Nephron (organoid): ENCODE results near the gene EXPH5.
"Not testable (repeated sequence)": the region's sequence is repeated elsewhere in the genome, so short reads cannot be mapped to it uniquely, and the experiment has no call there.

ENCODE experiments used
- H3K27ac Mint-ChIP-seq, 3 experiments: 2 replicates each; pipeline ENCODE4 v1.8.0; 2020; ENCODE audit warnings: mixed read lengths in 3 of 3, mild to moderate bottlenecking in 2 of 3, moderate library complexity in 1 of 3
- H3K27me3 Mint-ChIP-seq: 2 replicates; pipeline ENCODE4 v1.8.0; 2021; ENCODE audit warnings: low read depth, mild to moderate bottlenecking, moderate library complexity, mixed read lengths
- H3K36me3 Mint-ChIP-seq: 2 replicates; pipeline ENCODE4 v1.8.0; 2020; ENCODE audit warnings: low read depth, mixed read lengths
- H3K4me1 Mint-ChIP-seq: 2 replicates; pipeline ENCODE4 v1.8.0; 2020; ENCODE audit warnings: mixed read lengths
- H3K4me3 Mint-ChIP-seq, 3 experiments: 2 replicates each; pipeline ENCODE4 v1.8.0; 2020; ENCODE audit warnings: mild to moderate bottlenecking in 3 of 3, mixed read lengths in 3 of 3, moderate library complexity in 2 of 3
- H3K9me3 Mint-ChIP-seq: 2 replicates; pipeline ENCODE4 v1.8.0; 2020; ENCODE audit warnings: mixed read lengths
- CTCF ChIP-seq, 3 experiments: fragments of 200-600 bp; sonication (generic); IDR thresholded peaks; one replicate each; pipeline ENCODE4 v1.5.0; 2021; ENCODE audit warnings: antibody characterized with exemption in 3 of 3; ENCODE audit not compliant: unreplicated experiment in 3 of 3

The EXPH5 gene

GRCh38 chr11:108608548-108608947 lies 15.0 kb upstream of the EXPH5 start:
- TF ChIP-seq CTCF (IDR thresholded peaks at IDR 0.05; ENCODE audit: unreplicated experiment in 3 of 3) = no peak
- no peak overlapping the region for H3K4me3 Mint-ChIP-seq
- H3K36me3 Mint-ChIP-seq = no peaks in the 10 kb centered on the region
- H3K27me3 Mint-ChIP-seq = peaks cover 8% of the 10 kb centered on the region
- H3K27ac Mint-ChIP-seq = no peak overlapping the region
- no peaks in the 10 kb centered on the region for H3K9me3 Mint-ChIP-seq
- H3K4me1 Mint-ChIP-seq = peaks cover 21% of the 10 kb centered on the region

- Mint-ChIP-seq H3K4me3 (no peak overlapping the region), H3K27ac (no peak overlapping the region), H3K36me3 (no peaks in the 10 kb centered on the region), H3K27me3 (peaks cover 8% of the 10 kb centered on the region), H3K4me1 (peaks cover 21% of the 10 kb centered on the region), H3K9me3 (no peaks in the 10 kb centered on the region)
- TF ChIP-seq CTCF (IDR thresholded peaks at IDR 0.05; ENCODE audit: unreplicated experiment in 3 of 3) = no peak
Measured at GRCh38 chr11:108606495-108607160, 13.1 kb upstream of the EXPH5 start.

DNA sequence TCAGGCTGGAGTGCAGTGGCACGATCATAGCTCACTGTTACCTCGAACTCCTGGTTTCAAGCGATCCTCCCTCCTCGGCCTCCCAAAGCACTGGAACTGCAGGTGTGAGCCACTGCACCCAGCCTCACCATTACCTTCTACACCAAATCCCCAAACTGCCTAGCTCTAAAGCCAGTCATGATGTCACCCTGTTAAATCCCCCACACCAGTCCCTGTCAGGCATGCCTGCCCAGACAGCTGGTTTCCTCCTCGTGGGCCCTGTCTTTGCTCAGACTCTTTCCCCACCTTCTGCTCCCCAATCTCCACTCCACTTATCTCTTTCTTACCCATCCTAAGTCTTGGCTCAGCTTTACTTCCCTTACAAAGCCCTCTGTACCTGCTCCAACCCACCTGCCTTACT lies 12.5 kb upstream of the EXPH5 start:
- TF ChIP-seq CTCF (IDR thresholded peaks at IDR 0.05; ENCODE audit: unreplicated experiment in 3 of 3) = no peak
- Mint-ChIP-seq H3K36me3 (no peaks in the 10 kb centered on the region), H3K27ac (no peak overlapping the region), H3K9me3 (no peaks in the 10 kb centered on the region), H3K27me3 (peaks cover 4% of the 10 kb centered on the region), H3K4me1 (peaks cover 21% of the 10 kb centered on the region), H3K4me3 (no peak overlapping the region)

DNA sequence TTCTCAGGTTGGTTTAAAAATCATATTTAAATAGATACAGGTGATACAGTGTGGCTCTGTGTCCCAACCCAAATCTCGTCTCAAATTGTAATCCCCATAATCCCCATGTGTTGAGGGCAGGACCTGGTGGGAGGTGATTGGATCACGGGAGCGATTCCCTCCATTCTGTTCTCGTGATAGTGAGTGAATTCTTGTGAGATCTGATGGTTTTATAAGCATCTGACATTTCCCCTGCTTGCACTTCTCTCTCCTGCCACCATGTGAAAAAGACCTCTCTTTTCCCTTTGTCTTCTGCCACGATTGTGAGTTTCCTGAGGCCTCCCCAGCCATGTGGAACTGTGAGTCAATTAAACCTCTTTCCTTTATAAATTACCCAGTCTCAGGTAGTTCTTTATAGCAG lies 9.2 kb upstream of the EXPH5 start:
- not testable (repeated sequence) for H3K27me3 Mint-ChIP-seq, H3K36me3 Mint-ChIP-seq, H3K4me3 Mint-ChIP-seq, H3K9me3 Mint-ChIP-seq, H3K27ac Mint-ChIP-seq
- peaks cover 11% of the 10 kb centered on the region for H3K4me1 Mint-ChIP-seq

DNA sequence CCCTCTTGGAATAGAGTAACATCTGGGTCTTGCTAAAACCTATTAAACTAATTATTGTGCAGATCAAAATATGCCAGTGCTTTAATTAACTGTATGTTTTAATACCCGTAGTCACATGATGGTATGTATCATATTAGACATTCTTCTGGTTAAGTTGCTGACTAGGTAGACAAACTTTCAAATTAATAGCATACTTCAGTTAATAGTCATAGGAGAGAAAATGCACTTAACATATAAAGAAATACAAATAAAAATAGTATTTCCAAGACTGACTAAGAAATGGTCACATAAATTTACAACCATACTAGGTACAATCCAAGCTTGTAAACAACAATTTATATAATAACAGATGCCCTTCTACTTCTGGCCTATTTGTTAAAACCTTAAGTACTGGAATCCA lies 7.6 kb upstream of the EXPH5 start:
- no peak overlapping the region for H3K27ac Mint-ChIP-seq
- no peak overlapping the region for H3K4me3 Mint-ChIP-seq
- peaks cover 3% of the 10 kb centered on the region for H3K4me1 Mint-ChIP-seq
- no peaks in the 10 kb centered on the region for H3K9me3 Mint-ChIP-seq
- no peaks in the 10 kb centered on the region for H3K36me3 Mint-ChIP-seq
- H3K27me3 Mint-ChIP-seq = peaks cover 4% of the 10 kb centered on the region
- TF ChIP-seq CTCF (IDR thresholded peaks at IDR 0.05; ENCODE audit: unreplicated experiment in 3 of 3) = no peak

- Mint-ChIP-seq H3K36me3 (no peaks in the 10 kb centered on the region), H3K27me3 (no peaks in the 10 kb centered on the region), H3K9me3 (no peaks in the 10 kb centered on the region), H3K27ac (no peak overlapping the region), H3K4me1 (peaks cover 8% of the 10 kb centered on the region), H3K4me3 (no peak overlapping the region)
- no peak for TF ChIP-seq CTCF (IDR thresholded peaks at IDR 0.05; ENCODE audit: unreplicated experiment in 3 of 3)
Measured at GRCh38 chr11:108599978-108600377, 6.4 kb upstream of the EXPH5 start.
